ENCODE results near the gene NOP14.
"Not testable (repeated sequence)": the region's sequence is repeated elsewhere in the genome, so short reads cannot be mapped to it uniquely, and the experiment has no call there.

Gene NOP14

DNA sequence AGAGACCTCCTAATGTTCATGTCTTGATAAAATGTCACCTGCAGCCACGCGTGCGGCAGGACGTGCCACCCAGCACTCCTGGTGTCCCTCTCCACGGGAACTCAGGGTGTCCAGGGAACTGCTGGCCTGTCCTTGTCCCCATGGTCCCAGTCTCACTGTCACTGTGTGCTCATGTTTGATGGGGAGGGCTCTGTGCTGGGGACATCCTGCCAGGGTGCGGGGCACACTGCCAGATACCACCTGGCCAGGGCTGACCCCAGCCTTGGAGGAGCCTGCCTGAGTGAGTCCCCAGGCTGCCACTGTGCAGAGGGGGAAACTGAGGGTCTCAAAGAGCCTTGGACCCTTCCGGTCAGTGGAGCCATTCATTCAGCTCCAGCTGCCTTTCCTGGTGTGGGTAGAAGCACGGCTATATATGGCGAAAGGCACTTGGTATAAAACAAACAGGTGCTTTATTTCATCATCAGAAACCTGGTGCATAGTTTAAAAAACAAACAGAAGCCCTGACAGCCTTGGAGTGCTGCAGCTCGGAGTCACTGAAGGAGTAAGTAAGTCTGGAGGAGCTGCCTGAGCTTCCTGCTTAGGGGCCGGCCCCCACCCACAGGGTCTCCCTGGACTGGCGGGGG, 33.0 kb downstream of the NOP14 start:
- no peak for DNase-seq

DNA sequence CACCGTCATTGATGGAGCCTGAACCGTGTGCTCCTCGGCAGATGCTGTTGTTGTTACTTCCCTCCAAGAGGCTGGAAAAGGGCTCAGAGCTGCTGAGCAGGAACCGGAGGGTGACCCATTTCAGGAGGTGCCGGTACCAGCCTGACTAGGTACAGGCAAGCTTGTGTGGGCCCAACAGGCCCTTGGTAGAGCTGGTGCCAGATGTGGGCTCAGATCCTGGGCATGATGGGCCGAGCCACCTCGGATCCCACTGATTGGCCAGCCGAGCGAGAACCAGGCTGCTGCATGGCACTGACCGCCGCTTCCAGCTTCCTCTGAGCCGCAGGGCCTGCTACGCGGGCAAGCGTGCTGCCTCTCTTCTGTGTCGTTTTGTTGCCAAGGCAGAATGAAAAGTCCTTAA, 33.7 kb downstream of the NOP14 start:
- no peak for DNase-seq

DNA sequence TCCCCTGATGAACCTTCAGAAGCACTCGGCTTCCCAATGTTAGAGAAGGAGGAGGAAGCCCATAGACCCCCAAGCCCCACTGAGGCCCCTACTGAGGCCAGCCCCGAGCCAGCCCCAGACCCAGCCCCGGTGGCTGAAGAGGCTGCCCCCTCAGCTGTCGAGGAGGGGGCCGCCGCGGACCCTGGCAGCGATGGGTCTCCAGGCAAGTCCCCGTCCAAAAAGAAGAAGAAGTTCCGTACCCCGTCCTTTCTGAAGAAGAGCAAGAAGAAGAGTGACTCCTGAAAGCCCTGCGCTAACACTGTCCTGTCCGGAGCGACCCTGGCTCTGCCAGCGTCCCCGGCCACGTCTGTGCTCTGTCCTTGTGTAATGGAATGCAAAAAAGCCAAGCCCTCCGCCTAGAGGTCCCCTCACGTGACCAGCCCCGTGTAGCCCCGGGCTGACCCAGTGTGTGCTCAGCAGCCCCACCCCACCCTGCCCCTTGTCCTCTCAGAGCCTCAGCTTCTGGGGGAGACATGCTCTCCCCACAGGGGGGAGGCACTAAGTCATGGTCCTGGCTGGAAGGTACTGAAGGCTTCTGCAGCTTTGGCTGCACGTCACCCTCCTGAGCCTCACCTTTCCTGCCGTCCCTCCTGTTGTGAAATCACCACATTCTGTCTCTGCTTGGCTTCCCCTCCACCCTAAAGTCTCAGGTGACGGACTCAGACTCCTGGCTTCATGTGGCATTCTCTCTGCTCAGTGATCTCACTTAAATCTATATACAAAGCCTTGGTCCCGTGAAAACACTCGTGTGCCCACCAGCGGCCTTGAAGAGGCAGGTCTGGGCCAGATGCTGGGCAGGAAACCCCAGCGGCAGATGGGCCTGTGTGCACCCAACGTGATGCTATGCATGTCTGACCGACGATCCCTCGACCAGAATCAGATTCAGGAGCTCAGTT, 34.7 kb downstream of the NOP14 start:
- no peak for DNase-seq

DNA sequence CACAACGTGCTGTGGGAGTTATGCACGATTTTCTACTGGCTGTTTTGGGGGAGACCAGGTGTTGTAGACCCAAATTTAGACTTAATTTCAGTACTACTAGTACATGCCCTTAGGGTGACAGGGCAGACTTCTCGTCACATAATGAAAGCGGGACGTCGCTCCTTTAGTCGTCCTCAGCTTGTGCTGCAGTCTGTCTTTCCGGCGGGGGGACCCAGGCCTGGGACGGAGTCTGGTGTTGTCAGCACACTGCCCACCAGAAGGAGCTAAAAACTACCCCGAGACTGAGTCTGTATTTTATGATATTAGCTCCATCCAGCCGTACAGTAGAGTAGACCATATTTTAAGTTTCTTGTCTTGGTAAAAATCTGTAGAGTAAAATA, 35.5 kb downstream of the NOP14 start:
- no peak for DNase-seq

DNA sequence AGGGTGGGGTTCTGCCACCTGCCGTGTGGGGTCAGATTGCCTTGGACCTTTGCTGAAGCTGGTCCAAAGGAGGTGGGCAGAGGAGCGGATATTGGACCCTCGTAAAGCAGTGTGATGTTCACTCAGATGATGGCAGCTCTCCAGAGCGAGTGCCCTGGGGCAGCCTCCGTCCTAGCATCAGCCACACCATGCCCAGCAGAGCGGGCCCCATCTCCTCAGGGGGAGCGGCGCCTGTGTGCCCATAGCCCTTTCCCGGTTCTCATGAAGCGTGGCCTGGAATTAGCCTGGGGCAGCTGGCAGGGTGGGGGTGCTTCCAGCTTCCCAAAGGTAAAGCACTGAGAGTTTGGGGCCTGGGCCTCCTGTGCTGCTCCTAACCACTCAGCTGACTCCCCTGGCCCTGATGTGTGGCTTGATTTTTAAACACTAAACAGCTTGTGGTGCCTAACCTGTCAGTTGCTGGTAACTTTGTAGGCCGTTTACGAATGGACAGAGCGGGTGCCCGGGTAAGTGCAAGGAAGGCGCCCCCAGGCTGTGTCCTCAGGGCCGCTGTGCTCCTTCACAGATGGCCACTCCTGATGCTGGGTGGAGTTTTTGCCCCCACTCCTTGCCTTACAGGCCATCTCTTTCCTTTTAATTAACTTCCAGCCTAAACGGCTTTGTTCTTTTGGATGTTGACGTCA, 36.0 kb downstream of the NOP14 start:
- no peak for DNase-seq

DNA sequence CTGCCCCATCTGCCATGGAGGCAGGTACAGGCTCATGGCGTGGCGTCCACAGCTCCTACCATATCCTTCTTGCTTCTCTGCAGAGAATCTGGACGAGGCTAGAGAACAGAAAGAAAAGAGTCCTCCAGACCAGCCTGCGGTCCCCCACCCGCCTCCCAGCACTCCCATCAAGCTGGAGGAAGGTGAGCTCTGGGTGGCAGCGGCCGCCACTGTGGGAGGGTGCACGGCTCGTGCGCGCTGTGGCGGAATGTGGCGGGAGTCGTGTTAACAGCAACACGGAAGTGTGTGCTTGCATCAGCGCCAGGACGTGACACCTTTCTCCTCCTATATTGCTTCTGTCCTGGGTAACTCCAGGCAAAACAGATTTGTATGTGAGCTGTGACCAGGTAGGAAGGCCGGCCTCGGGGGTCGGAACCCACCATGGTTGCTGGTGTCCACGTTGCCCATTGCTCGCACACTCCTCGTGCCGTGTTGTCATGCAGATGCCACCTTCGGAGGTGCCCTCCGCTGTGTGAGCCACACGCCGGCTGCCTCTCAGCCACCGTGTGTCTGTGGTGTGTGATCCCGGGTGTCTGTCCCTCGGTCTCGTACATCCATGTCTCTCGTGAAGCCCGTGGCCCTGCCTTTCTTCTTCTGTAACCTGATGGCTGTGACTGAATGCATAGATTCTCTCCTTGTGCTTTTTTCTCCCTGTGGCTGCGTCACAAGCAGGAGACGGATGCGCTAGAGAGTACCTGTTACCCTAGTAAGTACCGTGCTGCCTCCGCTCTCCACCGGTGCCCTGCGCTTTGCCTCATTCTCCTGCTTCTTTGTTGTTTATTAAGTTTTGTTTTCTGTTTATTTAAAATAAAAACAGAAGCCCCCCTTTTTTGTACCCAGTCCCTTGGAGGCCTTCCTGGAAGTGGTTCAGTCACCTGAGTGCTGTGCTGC, 37.0 kb downstream of the NOP14 start:
- DNase-seq, result no peak

DNA sequence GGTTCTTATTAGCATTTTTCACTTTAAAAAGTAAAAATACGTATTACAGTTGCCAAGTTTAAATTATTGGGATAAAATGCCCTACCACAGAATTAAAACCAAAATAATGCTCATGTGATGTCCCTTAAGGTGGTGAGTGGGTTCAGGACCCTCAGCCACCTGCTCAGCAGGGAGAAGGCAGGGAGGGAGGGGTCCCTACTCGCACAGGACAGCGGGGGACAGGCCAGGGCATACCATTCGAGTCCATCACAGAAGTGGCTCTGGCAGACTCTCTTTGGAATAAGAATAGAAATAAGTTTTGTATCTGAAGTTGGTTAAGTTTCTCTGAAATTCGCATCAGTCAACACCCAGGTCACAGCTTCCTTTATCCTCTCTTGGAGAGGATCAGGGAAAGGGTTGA, 37.7 kb downstream of the NOP14 start:
- no peak for DNase-seq

DNA sequence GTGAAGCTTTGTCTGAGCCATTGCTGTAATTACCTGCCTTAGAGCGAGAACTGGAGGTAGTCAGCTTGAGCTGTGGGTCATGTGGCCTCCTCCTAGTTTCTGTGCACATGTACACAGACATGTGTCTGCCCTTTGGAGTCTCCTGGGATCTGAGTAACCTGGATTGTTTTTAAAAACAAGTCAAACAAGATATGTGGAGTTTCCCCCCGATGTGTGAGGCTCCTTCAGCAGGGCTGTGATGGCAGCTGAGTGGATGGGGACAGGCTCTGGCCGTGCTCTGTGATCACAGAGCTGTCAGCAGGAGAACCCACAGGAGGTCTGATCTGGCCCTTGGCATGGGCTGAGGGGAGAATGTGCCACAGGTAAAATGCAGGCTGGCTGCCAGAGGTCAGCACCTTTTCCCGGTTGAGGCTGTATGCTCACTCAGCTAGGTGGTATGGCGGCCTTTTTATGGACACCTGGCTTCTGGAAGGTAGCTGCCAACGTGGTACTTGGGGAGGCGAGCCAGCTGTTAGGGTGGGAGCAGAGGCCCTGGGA, 38.4 kb downstream of the NOP14 start:
- DNase-seq, result no peak

DNA sequence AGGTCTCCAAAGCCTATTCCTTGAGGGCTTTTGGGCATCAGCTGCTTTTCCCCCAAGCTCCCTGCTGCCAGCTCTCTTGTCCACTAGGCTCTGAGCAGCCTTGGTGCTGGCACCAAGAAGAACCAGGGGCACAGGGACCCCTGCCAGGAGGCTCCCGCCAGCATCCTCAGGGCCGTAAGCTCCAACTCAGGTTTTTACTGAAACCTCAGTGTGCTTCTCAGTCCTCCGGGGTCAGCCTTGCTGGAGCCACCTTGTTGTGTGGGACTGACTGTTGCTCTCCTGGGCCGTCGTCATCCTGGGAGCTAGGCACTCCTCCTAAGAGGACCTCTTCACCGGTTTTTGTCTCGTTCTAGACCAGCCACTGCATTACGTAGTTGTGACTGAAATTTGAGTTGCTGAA, 38.9 kb downstream of the NOP14 start:
- no peak for DNase-seq

DNA sequence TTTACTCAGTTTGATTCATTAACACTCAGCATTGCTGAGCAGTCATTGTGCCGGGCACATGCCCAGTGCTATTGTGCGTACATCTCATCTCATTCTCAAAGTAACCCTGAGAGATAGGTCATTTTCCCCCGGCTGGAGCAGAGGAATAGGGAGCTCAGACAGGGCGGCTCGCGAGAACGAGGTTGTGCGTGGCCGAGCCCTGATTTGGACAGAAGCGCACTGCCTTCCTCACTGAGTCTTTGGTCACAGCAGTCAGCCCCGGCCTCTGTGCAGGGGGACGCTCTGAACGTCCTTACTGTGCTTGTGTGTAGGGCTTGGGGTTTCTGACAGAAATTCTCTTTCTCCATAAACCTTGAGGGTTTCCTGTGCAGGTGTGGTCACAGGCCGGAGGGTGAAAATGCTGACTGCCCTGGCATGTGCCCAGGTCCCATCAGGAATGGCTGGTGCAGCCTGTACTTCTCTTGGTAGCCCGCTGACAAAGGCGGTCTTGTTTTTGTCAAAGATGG, 39.5 kb downstream of the NOP14 start:
- no peak for DNase-seq

DNA sequence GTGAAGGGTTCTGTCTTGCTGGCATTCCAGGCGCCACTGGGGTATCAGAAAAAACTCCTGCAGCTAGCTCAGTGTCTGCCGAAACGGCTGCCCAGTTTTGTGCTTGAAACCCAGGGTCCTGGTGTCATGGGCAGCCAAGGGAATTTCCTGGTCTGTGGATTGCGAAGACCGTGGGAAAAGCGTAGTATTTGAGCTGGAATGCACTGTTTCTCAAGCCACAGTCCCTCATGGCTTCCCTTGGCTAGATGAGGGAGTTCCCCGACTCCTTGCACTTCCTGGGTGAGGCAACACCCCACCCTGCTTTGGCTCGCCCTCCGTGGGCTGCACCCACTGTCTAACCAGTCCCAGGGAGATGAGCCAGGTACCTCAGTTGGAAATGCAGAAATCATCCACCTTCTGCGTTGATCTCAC, 40.1 kb downstream of the NOP14 start:
- DNase-seq, result no peak

DNA sequence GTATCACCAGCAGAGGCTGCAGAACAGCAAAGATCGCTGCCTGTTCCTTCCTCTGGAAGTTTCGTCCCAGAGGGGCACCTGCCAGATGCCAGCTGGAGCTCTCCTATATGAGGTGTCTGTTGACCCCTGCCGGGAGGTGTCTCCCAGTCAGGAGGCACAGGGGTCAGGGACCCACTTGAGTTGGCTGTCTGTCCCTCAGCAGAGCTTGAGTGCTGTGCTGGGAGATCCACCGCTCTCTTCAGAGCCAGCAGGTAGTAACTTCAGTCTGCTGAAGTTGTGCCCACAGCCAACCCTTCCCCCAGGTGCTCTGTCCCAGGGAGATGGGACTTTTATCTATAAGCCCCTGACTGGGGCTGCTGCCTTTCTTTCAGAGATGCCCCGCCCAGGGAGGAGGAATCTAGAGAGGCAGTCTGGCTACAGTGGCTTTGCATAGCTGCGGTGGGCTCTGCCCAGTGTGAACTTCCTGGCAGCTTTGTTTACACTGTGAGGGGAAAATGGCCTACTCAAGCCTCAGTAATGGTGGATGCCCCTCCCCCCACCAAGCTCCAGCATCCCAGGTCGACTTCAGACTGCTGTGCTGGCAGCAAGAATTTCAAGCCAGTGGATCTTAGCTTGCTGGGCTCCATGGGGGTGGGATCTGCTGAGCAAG, 40.6 kb downstream of the NOP14 start:
- not testable (repeated sequence) for DNase-seq

DNA sequence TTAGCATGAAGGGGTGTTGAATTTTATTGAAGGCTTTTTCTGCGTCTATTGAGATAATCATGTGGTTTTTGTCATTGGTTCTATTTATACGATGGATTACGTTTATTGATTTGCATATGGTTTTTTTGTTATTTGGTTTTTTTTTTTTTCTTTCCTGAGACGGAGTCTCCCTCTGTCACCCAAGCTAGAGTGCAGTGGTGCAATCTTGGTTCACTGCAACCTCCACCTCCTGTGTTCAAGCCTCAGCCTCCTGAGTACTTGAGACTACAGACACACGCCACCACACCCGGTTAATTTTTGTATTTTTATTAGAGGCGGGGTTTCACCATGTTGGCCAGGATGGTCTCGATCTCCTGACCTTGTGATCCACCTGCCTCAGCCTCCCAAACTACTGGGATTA, 44.5 kb downstream of the NOP14 start:
- not testable (repeated sequence) for DNase-seq

DNA sequence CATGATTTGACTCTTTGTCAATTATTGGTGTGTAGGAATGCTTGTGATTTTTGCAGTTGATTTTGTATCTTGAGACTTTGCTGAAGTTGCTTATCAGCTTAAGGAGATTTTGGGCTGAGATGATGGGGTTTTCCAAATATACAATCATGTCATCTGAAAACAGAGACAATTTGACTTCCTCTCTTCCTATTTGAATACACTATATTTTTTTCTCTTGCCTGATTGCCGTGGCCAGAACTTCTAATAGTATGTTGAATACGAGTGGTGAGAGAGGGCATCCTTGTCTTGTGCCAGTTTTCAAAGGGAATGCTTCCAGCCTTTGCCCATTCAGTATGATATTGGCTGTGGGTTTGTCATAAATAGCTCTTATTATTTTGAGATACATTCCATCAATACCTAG, 44.9 kb downstream of the NOP14 start:
- DNase-seq, result not testable (repeated sequence)

DNA sequence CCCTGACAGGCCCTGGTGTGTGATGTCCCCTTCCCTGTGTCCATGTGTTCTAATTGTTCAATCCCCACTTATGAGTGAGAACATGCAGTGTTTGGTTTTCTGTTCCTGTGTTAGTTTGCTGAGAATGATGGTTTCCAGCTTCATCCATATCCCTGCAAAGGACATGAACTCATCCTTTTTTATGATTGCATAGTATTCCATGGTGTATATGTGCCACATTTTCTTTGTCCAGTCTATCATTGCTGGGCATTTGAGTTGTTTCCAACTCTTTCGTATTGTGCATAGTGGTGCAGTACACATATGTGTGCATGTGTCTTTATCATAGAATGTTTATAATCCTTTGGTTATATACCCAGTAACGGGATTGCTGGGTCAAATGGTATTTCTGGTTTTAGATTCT, 46.5 kb downstream of the NOP14 start:
- DNase-seq, result not testable (repeated sequence)

DNA sequence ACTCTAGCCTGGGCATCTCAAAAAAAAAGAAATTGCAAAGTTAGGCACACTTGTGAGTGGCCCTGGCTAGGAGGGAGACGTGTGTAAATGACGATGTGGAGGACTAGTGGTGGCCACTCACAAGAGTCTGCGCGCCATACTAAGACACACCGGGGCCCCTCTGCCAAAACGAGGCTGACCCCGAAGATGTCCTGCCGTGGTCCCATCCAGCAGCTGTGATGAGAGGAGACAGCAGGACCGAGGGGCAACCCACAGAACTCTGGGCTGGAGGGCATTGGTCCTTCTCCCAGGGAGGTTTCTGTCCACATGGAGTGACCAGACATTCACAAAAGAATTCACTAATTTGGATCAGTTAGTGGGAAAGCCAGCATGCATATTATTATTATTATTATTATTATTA, 47.4 kb downstream of the NOP14 start:
- no peak for DNase-seq

DNA sequence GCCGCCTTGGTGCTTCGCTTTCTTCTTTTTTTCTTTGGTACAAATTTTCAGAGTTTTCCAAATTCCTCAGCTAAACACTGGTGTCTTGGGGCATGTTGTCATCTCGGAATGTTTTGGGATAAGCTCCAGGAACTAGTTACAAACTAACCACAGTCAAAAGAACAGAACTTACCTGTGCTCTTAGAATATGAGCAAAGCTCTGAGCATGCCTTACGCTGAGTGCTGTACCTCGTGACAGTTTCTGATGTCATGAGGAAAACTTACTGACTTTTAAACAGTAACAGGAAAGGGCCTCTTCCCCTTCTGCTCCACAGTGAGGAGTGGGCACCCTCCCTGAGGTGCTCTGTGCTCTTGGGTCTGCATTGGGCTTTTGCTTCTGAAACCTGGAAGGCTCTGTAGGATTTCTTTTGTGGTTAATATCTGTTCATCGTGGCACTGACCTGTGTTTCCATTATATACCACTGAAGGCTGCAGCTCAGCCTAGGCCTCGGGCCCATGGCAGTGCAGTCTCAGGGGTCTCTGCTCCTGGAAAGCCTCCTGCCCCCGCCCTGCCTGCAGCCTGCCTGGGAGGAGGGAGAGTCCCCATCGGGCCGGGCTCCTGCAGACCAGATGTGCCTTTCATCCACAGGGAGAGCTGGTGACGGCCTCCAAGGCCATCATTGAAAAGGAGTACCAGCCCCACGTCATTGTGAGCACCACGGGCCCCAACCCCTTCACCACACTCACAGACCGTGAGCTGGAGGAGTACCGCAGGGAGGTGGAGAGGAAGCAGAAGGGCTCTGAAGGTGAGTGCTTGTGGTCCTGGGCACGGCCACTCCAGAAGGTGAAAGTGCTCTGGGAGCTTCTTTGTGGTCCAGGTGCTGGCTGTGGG, 48.7 kb downstream of the NOP14 start:
- no peak for DNase-seq

DNA sequence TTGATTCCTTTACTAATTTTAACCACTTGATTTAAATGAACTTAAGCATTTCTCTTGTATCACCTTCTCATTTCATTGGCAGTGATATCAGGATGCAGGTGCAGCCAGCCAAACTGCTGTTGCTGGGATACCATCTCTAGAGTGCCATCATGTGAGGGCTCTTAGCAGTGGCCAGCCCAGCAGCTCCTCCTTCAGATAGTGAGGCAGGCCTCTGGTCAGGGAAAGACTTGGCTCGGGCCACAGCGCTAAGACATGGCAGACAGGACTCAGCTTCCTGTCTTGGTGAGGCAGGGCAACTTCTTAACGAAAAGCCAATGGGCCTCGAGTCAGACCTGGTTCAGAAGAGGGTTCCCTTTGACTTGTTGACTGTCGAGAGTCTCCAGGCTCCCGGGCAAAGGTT, 50.0 kb downstream of the NOP14 start:
- no peak for DNase-seq

DNA sequence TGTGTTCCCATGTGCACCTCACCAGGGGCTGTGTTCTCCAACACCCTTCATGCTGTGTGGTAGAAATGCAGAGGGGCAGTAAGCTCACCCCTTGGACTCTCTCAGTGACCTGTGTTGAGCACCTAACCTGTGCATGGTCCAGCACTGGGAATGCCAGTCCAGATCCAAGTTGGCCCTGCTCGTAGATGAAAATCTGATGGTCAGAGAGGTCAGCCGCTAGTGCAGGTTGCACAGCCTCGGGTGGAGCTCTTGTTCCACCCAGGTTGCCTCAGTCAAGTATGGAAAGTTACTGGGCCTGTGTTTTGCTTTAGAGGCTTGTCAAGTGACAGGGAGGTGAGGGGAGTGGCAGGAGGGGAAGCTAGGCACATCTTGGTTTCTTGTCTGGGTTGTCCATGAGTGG, 51.3 kb downstream of the NOP14 start:
- DNase-seq, result no peak

DNA sequence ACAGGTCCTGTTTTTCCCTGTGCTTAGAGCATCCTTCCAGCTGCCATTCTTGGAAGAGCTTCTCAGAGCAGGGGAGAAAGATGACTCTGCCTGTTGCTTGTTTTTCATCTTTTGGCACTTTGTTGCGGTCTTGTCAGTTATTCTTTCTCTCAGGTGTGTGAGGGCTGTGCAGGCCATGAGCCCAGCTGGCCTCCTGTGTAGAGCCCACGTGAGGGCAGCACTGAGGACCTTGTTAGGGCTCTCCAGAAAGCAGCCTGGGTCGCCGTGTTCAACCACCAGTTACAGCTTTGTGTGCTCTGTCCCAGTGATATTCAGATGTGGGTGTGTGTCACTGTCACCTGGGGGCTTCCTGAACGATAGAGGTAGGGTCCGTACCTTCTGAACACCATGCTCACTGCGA, 52.8 kb downstream of the NOP14 start:
- DNase-seq, result no peak

DNA sequence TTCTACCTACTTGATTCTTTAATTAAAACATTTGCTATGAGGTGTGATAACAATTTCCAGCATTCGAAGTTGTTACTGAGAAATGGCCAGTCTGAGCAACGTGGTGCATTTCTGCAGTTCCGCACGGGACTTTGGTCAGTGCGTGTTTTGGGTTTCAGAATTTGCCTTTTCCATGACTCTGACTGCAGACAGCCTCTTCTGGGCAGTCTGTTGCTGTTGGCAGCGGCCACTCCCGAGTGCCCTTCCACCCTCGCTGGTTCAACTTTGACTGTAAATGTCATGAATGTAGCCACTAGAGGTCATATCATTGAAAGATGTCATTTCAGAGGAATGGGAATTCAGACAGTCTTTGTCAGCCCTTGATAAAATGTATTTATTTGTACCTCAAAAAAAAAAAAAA, 53.6 kb downstream of the NOP14 start:
- no peak for DNase-seq

Measured in NCI-H2081 treated with DMSO at 0.1 percent for 48 hours (cell line).